Loucy (cell line): ENCODE results near the gene ALKBH3.

ENCODE experiments used
- CTCF ChIP-seq: fragments of 200-600 bp; sonication (generic); conservative IDR thresholded peaks from 2 replicates; pipeline ENCODE4 v1.5.1; 2014; ENCODE audit warnings: mild to moderate bottlenecking, antibody characterized with exemption, low read length
- EZH2phosphoT487 ChIP-seq: fragments of 200-600 bp; IDR thresholded peaks from 2 replicates; pipeline ENCODE4 v1.6.1; 2018; ENCODE audit warnings: antibody characterized with exemption, mild to moderate bottlenecking, moderate library complexity, borderline replicate concordance

GRCh38 chr11:43925063-43925931 lies 44.7 kb downstream of the ALKBH3 start:
- TF ChIP-seq CTCF, result no peak
- TF ChIP-seq EZH2phosphoT487, result no peak
